ENCODE measurements around the gene DNMT1. TPM values are rescaled to one million over a fixed set of nuclear protein-coding genes. Genes with fewer than 3 reads are reported as not detected.

DNMT1 gene
- total RNA-seq, 4 donors from 2014 or later: 13.2 to 38.4 (median 32.0) TPM

GRCh38 chr19:10104130-10104513 lies 90.6 kb downstream of the DNMT1 start:
- TF ChIP-seq POLR2A (IDR thresholded peaks at IDR 0.05): no peak
- intact Hi-C loops (cut with DNase I; ENCODE audit: low total_unique reads): no loop called here
- DNase-seq (ENCODE audit: low spot score in 2 of 2): no peak
- no peak overlapping the region for H3K4me3 ChIP-seq (ENCODE audit: low read depth, poor library complexity, severe bottlenecking)

- intact Hi-C loops (cut with DNase I; ENCODE audit: low total_unique reads): no loop called here
- WGBS, 2 donors: 77 to 80% methylated on average over 7 of the region's 7 CpGs
- H3K4me3 ChIP-seq (ENCODE audit: low read depth, poor library complexity, severe bottlenecking): no peak overlapping the region
Observed at GRCh38 chr19:10102787-10103236, 91.9 kb downstream of the DNMT1 start.

GRCh38 chr19:10100163-10100785 lies 94.5 kb downstream of the DNMT1 start:
- no peak for DNase-seq (ENCODE audit: low spot score in 2 of 2)
- WGBS, 2 donors: 83 to 94% methylated on average over 5 of the region's 5 CpGs
- intact Hi-C loops (cut with DNase I; ENCODE audit: low total_unique reads): no loop called here
- H3K4me3 ChIP-seq (ENCODE audit: low read depth, poor library complexity, severe bottlenecking): no peak overlapping the region
- no peak for TF ChIP-seq POLR2A (IDR thresholded peaks at IDR 0.05)
- TF ChIP-seq CTCF (IDR thresholded peaks at IDR 0.05): no peak

More at GRCh38 chr19:10102787-10103236, 91.9 kb downstream of the DNMT1 start:
- TF ChIP-seq CTCF (IDR thresholded peaks at IDR 0.05) (no peak), POLR2A (IDR thresholded peaks at IDR 0.05) (no peak)
- no peak for DNase-seq (ENCODE audit: low spot score in 2 of 2)

- WGBS, 2 donors: 27 to 42% methylated on average over 14 to 16 of the region's 26 CpGs
- no peak for DNase-seq (ENCODE audit: low spot score in 2 of 2)
- TF ChIP-seq POLR2A (IDR thresholded peaks at IDR 0.05) (no peak), CTCF (IDR thresholded peaks at IDR 0.05) (no peak)
- H3K4me3 ChIP-seq (ENCODE audit: low read depth, poor library complexity, severe bottlenecking): peak overlapping the region; percentile 36
- intact Hi-C loops (cut with DNase I; ENCODE audit: low total_unique reads): no loop called here
Observed at GRCh38 chr19:10096615-10096963, 98.2 kb downstream of the DNMT1 start.

GRCh38 chr19:10095948-10096614 lies 98.7 kb downstream of the DNMT1 start:
- DNase-seq (ENCODE audit: low spot score in 2 of 2): peak; percentile 75 to 97
- intact Hi-C loops (cut with DNase I; ENCODE audit: low total_unique reads): no loop called here
- 7 to 9% methylated on average over 28 to 41 of the region's 97 CpGs for WGBS, 2 donors
- peak overlapping the region; percentile 36 for H3K4me3 ChIP-seq (ENCODE audit: low read depth, poor library complexity, severe bottlenecking)
- TF ChIP-seq CTCF (IDR thresholded peaks at IDR 0.05) (no peak), POLR2A (IDR thresholded peaks at IDR 0.05) (no peak)

- intact Hi-C loops (cut with DNase I; ENCODE audit: low total_unique reads): no loop called here
- no peak for TF ChIP-seq POLR2A (IDR thresholded peaks at IDR 0.05)
- 26 to 36% methylated on average over 7 of the region's 7 CpGs for WGBS, 2 donors
- no peak for DNase-seq (ENCODE audit: low spot score in 2 of 2)
- no peak overlapping the region for H3K4me3 ChIP-seq (ENCODE audit: low read depth, poor library complexity, severe bottlenecking)
Observed at GRCh38 chr19:10095622-10095947, 99.2 kb downstream of the DNMT1 start.
